Prostate gland (tissue), 2 donors: ENCODE results near the gene MGAT4C. TPM values are rescaled to one million over a fixed set of nuclear protein-coding genes. Genes with fewer than 3 reads are reported as not detected.

Experiments used
- DNase-seq: peaks from one replicate; pipeline ENCODE4 v3.0.0-alpha.2; 2019; ENCODE audit warnings: low spot score
- H3K27ac ChIP-seq, 2 donors: fragments of 200-600 bp; sonication (generic); 2 replicates each; pipeline ENCODE4 v1.5.1; 2017 to 2019
- H3K27me3 ChIP-seq: fragments of 200-600 bp; sonication (generic); replicated peaks from 2 replicates; pipeline ENCODE4 v1.5.1; 2019; ENCODE audit not compliant: insufficient read depth
- H3K36me3 ChIP-seq, 2 donors: fragments of 200-600 bp; sonication (generic); 1 replicate in 1 of 2; 2 replicates in 1 of 2; pipeline versions ENCODE4 v1.5.1 to v1.8.1; 2017 to 2019
- H3K4me1 ChIP-seq: fragments of 200-600 bp; sonication (generic); replicated peaks from 2 replicates; pipeline ENCODE4 v1.5.1; 2019
- H3K4me3 ChIP-seq, 2 donors: fragments of 200-600 bp; sonication (generic); 2 replicates each; pipeline ENCODE4 v1.5.1; 2017 to 2019
- H3K9me3 ChIP-seq: fragments of 200-600 bp; sonication (generic); 2 replicates; pipeline ENCODE4 v1.5.1; 2017
- CTCF ChIP-seq, 4 experiments: fragments of 200-600 bp in 2 of 4; fragments of 450-650 bp in 2 of 4; sonication (generic) in 2 of 4; IDR thresholded peaks; 1 replicate in 3 of 4; 2 replicates in 1 of 4; pipeline ENCODE4 v1.5.1; 2016 to 2019; ENCODE audit warnings: antibody characterized with exemption in 4 of 4, mild to moderate bottlenecking in 2 of 4, moderate library complexity in 2 of 4
- POLR2A ChIP-seq: fragments of 450-650 bp; IDR thresholded peaks from one replicate; pipeline ENCODE4 v1.6.1; 2016; ENCODE audit warnings: antibody characterized with exemption, mild to moderate bottlenecking
- POLR2AphosphoS5 ChIP-seq: sonication (generic); formaldehyde crosslinking; IDR thresholded peaks from one replicate; pipeline ENCODE4 v1.6.1; 2017; ENCODE audit warnings: antibody characterized with exemption
- WGBS: methylation state at CpG from one replicate; pipeline ENCODE4 v1.1.5; 2018; 5-methylcytosine and 5-hydroxymethylcytosine counted together
- intact Hi-C: fragments of 100-400 bp; cut with DNase I; formaldehyde crosslinking; loops from one replicate; pipeline ENCODE4 v1.14.2; 2022
- total RNA-seq, 2 donors: library from RNA; depleted of rRNA; stranded (reverse); fragments of >200 nt; gene quantifications; one replicate each; pipeline ENCODE4 v1.1.0, GENCODE V29; 2016

The MGAT4C gene
- total RNA-seq, 2 donors from 2014 or later: under 0.01 to 2.6 TPM

- intact Hi-C loops: no loop called here
- H3K9me3 ChIP-seq: no peaks in the 10 kb centered on the region
- no peak for DNase-seq
- no peaks in the 10 kb centered on the region for H3K27me3 ChIP-seq
- TF ChIP-seq POLR2A (no peak), POLR2AphosphoS5 (no peak), CTCF (IDR thresholded peaks at IDR 0.05) (no peak)
- H3K36me3 ChIP-seq: no peaks in the 10 kb centered on the region
- H3K27ac ChIP-seq: no peak overlapping the region
- H3K4me3 ChIP-seq: no peak overlapping the region
- H3K4me1 ChIP-seq: no peaks in the 10 kb centered on the region
These were observed 6.3 kb downstream of the MGAT4C start for GRCh38 chr12:86249851-86250250.

- H3K4me1 ChIP-seq: no peaks in the 10 kb centered on the region
- 85% methylated on average over 1 of the region's 1 CpG for WGBS
- H3K27me3 ChIP-seq: no peaks in the 10 kb centered on the region
- H3K9me3 ChIP-seq: no peaks in the 10 kb centered on the region
- no peak overlapping the region for H3K27ac ChIP-seq
- intact Hi-C loops: no loop called here
- no peaks in the 10 kb centered on the region for H3K36me3 ChIP-seq
- no peak overlapping the region for H3K4me3 ChIP-seq
- no peak for TF ChIP-seq POLR2A
- no peak for TF ChIP-seq CTCF (IDR thresholded peaks at IDR 0.05)
- TF ChIP-seq POLR2AphosphoS5: no peak
- no peak for DNase-seq
These were observed 6.9 kb downstream of the MGAT4C start for GRCh38 chr12:86249276-86249675.

GRCh38 chr12:86247871-86248270 lies 8.3 kb downstream of the MGAT4C start:
- Histone ChIP-seq H3K9me3 (no peaks in the 10 kb centered on the region), H3K27me3 (no peaks in the 10 kb centered on the region), H3K27ac (no peak overlapping the region), H3K4me1 (no peaks in the 10 kb centered on the region), H3K36me3 (no peaks in the 10 kb centered on the region), H3K4me3 (no peak overlapping the region)
- intact Hi-C loops: no loop called here
- DNase-seq: no peak
- TF ChIP-seq CTCF (IDR thresholded peaks at IDR 0.05) (no peak), POLR2AphosphoS5 (no peak), POLR2A (no peak)

- H3K4me1 ChIP-seq: no peaks in the 10 kb centered on the region
- TF ChIP-seq POLR2A (no peak), CTCF (IDR thresholded peaks at IDR 0.05) (no peak), POLR2AphosphoS5 (no peak)
- no peaks in the 10 kb centered on the region for H3K36me3 ChIP-seq
- no peak for DNase-seq
- no peak overlapping the region for H3K27ac ChIP-seq
- no peaks in the 10 kb centered on the region for H3K27me3 ChIP-seq
- H3K9me3 ChIP-seq: no peaks in the 10 kb centered on the region
- 45% methylated on average over 2 of the region's 2 CpGs for WGBS
- intact Hi-C loops: no loop called here
- no peak overlapping the region for H3K4me3 ChIP-seq
These were observed 14.6 kb downstream of the MGAT4C start for GRCh38 chr12:86241600-86241999.

GRCh38 chr12:86234316-86234855 lies 21.8 kb downstream of the MGAT4C start:
- Histone ChIP-seq H3K9me3 (no peaks in the 10 kb centered on the region), H3K4me3 (no peak overlapping the region), H3K4me1 (no peaks in the 10 kb centered on the region), H3K27me3 (no peaks in the 10 kb centered on the region), H3K36me3 (no peaks in the 10 kb centered on the region), H3K27ac (no peak overlapping the region)
- intact Hi-C loops: no loop called here
- no peak for DNase-seq
- WGBS: 91% methylated on average over 2 of the region's 2 CpGs
- TF ChIP-seq POLR2A (no peak), POLR2AphosphoS5 (no peak), CTCF (IDR thresholded peaks at IDR 0.05) (no peak)
